Measurements from ENCODE around the gene MX2.

Gene MX2

GRCh38 chr21:41374177-41374712 is 12.4 kb downstream of the MX2 start:
- TF ChIP-seq YY1 (IDR thresholded peaks at IDR 0.05; ENCODE audit: low read depth), result no peak
- TF ChIP-seq FOXM1 (IDR thresholded peaks at IDR 0.05; ENCODE audit: borderline replicate concordance, low read depth), result no peak
- TF ChIP-seq TCF12 (IDR thresholded peaks at IDR 0.05; ENCODE audit: low read depth), result no peak
- no peak for TF ChIP-seq TAF1 (IDR thresholded peaks at IDR 0.05; ENCODE audit: low read depth)
- TF ChIP-seq REST (IDR thresholded peaks at IDR 0.05; ENCODE audit: low read depth), result no peak
- TF ChIP-seq TEAD4 (IDR thresholded peaks at IDR 0.05), result no peak
- TF ChIP-seq ZBTB7A (IDR thresholded peaks at IDR 0.05; ENCODE audit: low read depth), result no peak
- no peak for TF ChIP-seq EP300 (IDR thresholded peaks at IDR 0.05; ENCODE audit: borderline replicate concordance)

- TF ChIP-seq USF1 (IDR thresholded peaks at IDR 0.05) (no peak), FOXM1 (IDR thresholded peaks at IDR 0.05; ENCODE audit: borderline replicate concordance, low read depth) (no peak), CEBPB (IDR thresholded peaks at IDR 0.05) (no peak), TAF1 (IDR thresholded peaks at IDR 0.05; ENCODE audit: low read depth) (no peak), EP300 (IDR thresholded peaks at IDR 0.05; ENCODE audit: borderline replicate concordance) (no peak), NFIC (IDR thresholded peaks at IDR 0.05) (no peak), RAD21 (IDR thresholded peaks at IDR 0.05; ENCODE audit: low read depth) (no peak), ZBTB7A (IDR thresholded peaks at IDR 0.05; ENCODE audit: low read depth) (no peak), REST (IDR thresholded peaks at IDR 0.05; ENCODE audit: low read depth) (no peak), CREB1 (IDR thresholded peaks at IDR 0.05; ENCODE audit: low read depth) (no peak), YY1 (IDR thresholded peaks at IDR 0.05; ENCODE audit: low read depth) (no peak), TEAD4 (IDR thresholded peaks at IDR 0.05) (no peak), EGR1 (IDR thresholded peaks at IDR 0.05) (no peak), MAX (IDR thresholded peaks at IDR 0.05) (no peak), TCF12 (IDR thresholded peaks at IDR 0.05; ENCODE audit: low read depth) (no peak)
Observed at GRCh38 chr21:41374867-41375533, 13.2 kb downstream of the MX2 start.

GRCh38 chr21:41375875-41376274 is 14.0 kb downstream of the MX2 start:
- TF ChIP-seq YY1 (IDR thresholded peaks at IDR 0.05; ENCODE audit: low read depth) (no peak), CEBPB (IDR thresholded peaks at IDR 0.05) (no peak)

- TF ChIP-seq FOXM1 (IDR thresholded peaks at IDR 0.05; ENCODE audit: borderline replicate concordance, low read depth) (no peak), YY1 (IDR thresholded peaks at IDR 0.05; ENCODE audit: low read depth) (no peak), CREB1 (IDR thresholded peaks at IDR 0.05; ENCODE audit: low read depth) (no peak), TAF1 (IDR thresholded peaks at IDR 0.05; ENCODE audit: low read depth) (no peak), TEAD4 (IDR thresholded peaks at IDR 0.05) (no peak), REST (IDR thresholded peaks at IDR 0.05; ENCODE audit: low read depth) (no peak), CEBPB (IDR thresholded peaks at IDR 0.05) (no peak), EP300 (IDR thresholded peaks at IDR 0.05; ENCODE audit: borderline replicate concordance) (no peak), EGR1 (IDR thresholded peaks at IDR 0.05) (no peak), ZBTB7A (IDR thresholded peaks at IDR 0.05; ENCODE audit: low read depth) (no peak), TCF12 (IDR thresholded peaks at IDR 0.05; ENCODE audit: low read depth) (no peak), RAD21 (IDR thresholded peaks at IDR 0.05; ENCODE audit: low read depth) (no peak), MAX (IDR thresholded peaks at IDR 0.05) (no peak), NFIC (IDR thresholded peaks at IDR 0.05) (no peak), USF1 (IDR thresholded peaks at IDR 0.05) (no peak)
Observed at GRCh38 chr21:41377715-41378114, 15.9 kb downstream of the MX2 start.

Data from Ishikawa (cell line).